Measurements from ENCODE around the gene EMCN. TPM values are rescaled to one million over a fixed set of nuclear protein-coding genes. Genes with fewer than 3 reads are reported as not detected.

The EMCN gene
- total and polyA plus RNA-seq, 2 experiments from 2014 or later = 0.22 to 1.0 TPM

DNA sequence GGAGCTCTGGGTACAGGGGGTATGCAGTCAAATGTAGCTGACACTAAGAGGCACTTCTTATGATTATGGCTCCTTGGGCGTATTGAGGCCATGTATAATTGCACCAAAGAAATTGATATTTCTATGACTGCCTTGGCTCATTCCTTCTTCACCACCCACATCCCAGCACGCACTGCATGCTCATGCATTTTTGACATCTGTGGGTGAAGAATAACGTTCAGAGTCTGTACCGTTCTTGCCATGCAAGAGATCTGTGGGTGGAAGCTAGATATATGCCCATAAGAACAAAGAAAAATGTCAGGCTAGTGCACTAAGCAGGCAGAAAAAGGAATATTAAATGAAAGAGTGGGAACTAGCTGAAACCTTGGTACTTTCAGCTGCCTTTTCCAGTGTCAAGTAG lies 93.4 kb downstream of the EMCN start:
- H3K4me2 ChIP-seq (ENCODE audit: unreplicated experiment) = no peak overlapping the region
- no peak overlapping the region for H2AFZ ChIP-seq
- in situ Hi-C loops (cut with MboI) = no loop called here
- H3K36me3 ChIP-seq (ENCODE audit: low read depth) = no peaks in the 10 kb centered on the region
- H3K79me2 ChIP-seq (ENCODE audit: insufficient read depth) = no peaks in the 10 kb centered on the region
- no peak overlapping the region for H3K27ac ChIP-seq
- no peaks in the 10 kb centered on the region for H4K20me1 ChIP-seq (ENCODE audit: insufficient read depth)
- DNase-seq = no peak
- H3K9ac ChIP-seq = no peak overlapping the region
- no peaks in the 10 kb centered on the region for H3K9me3 ChIP-seq (ENCODE audit: low read depth)
- WGBS, 2 experiments (ENCODE audit: low coverage in 1 of 2, low lambda C conversion rate in 2 of 2, missing lambda C conversion rate in 2 of 2) = 80 to 86% methylated on average over 4 of the region's 4 CpGs
- no peaks in the 10 kb centered on the region for H3K9me2 ChIP-seq (ENCODE audit: insufficient read depth)
- H3F3A ChIP-seq (ENCODE audit: insufficient read depth) = peaks cover 17% of the 10 kb centered on the region
- H3K27me3 ChIP-seq (replicated peaks; ENCODE audit: insufficient read depth) = no peaks in the 10 kb centered on the region
- H3K4me3 ChIP-seq = no peak overlapping the region
- TF ChIP-seq EZH2phosphoT487 (IDR thresholded peaks at IDR 0.05; ENCODE audit: insufficient read depth, low read depth) = no peak
- TF ChIP-seq EZH2 (IDR thresholded peaks at IDR 0.05; ENCODE audit: insufficient read depth, poor library complexity, severe bottlenecking) = no peak
- H3K4me1 ChIP-seq (ENCODE audit: insufficient read depth) = peaks cover 28% of the 10 kb centered on the region

GRCh38 chr4:100422894-100423293 lies 94.9 kb downstream of the EMCN start:
- Histone ChIP-seq H3K4me3 (no peak overlapping the region), H3K9me3 (ENCODE audit: low read depth) (no peaks in the 10 kb centered on the region), H3K4me2 (ENCODE audit: unreplicated experiment) (no peak overlapping the region), H3F3A (ENCODE audit: insufficient read depth) (peaks cover 17% of the 10 kb centered on the region), H3K27me3 (replicated peaks; ENCODE audit: insufficient read depth) (no peaks in the 10 kb centered on the region), H2AFZ (no peak overlapping the region), H4K20me1 (ENCODE audit: insufficient read depth) (no peaks in the 10 kb centered on the region), H3K9me2 (ENCODE audit: insufficient read depth) (no peaks in the 10 kb centered on the region), H3K4me1 (ENCODE audit: insufficient read depth) (peaks cover 22% of the 10 kb centered on the region), H3K79me2 (ENCODE audit: insufficient read depth) (no peaks in the 10 kb centered on the region), H3K36me3 (ENCODE audit: low read depth) (no peaks in the 10 kb centered on the region), H3K27ac (no peak overlapping the region), H3K9ac (no peak overlapping the region)
- in situ Hi-C loops (cut with MboI) = no loop called here
- DNase-seq = peak; percentile 23
- WGBS, 2 experiments (ENCODE audit: low coverage in 1 of 2, low lambda C conversion rate in 2 of 2, missing lambda C conversion rate in 2 of 2) = 54 to 61% methylated on average over 1 of the region's 1 CpG
- TF ChIP-seq EZH2 (IDR thresholded peaks at IDR 0.05; ENCODE audit: insufficient read depth, poor library complexity, severe bottlenecking) = no peak
- TF ChIP-seq EZH2phosphoT487 (IDR thresholded peaks at IDR 0.05; ENCODE audit: insufficient read depth, low read depth) = no peak

- in situ Hi-C loops (cut with MboI) = no loop called here
- peak; percentile 67 for DNase-seq
- peak overlapping the region; percentile 90 for H3K4me2 ChIP-seq (ENCODE audit: unreplicated experiment)
- no peaks in the 10 kb centered on the region for H3K79me2 ChIP-seq (ENCODE audit: insufficient read depth)
- no peaks in the 10 kb centered on the region for H4K20me1 ChIP-seq (ENCODE audit: insufficient read depth)
- H2AFZ ChIP-seq = peak overlapping the region; percentile 76
- no peaks in the 10 kb centered on the region for H3K27me3 ChIP-seq (replicated peaks; ENCODE audit: insufficient read depth)
- no peaks in the 10 kb centered on the region for H3K9me3 ChIP-seq (ENCODE audit: low read depth)
- peak overlapping the region; percentile 66 for H3K4me3 ChIP-seq
- H3F3A ChIP-seq (ENCODE audit: insufficient read depth) = peaks cover 12% of the 10 kb centered on the region
- no peaks in the 10 kb centered on the region for H3K9me2 ChIP-seq (ENCODE audit: insufficient read depth)
- peaks cover 23% of the 10 kb centered on the region for H3K4me1 ChIP-seq (ENCODE audit: insufficient read depth)
- 3% methylated on average over 3 of the region's 3 CpGs for WGBS, 2 experiments (ENCODE audit: low coverage in 1 of 2, low lambda C conversion rate in 2 of 2, missing lambda C conversion rate in 2 of 2)
- TF ChIP-seq EZH2 (IDR thresholded peaks at IDR 0.05; ENCODE audit: insufficient read depth, poor library complexity, severe bottlenecking) = no peak
- no peak for TF ChIP-seq EZH2phosphoT487 (IDR thresholded peaks at IDR 0.05; ENCODE audit: insufficient read depth, low read depth)
- H3K36me3 ChIP-seq (ENCODE audit: low read depth) = no peaks in the 10 kb centered on the region
- peak overlapping the region; percentile 56 for H3K9ac ChIP-seq
- H3K27ac ChIP-seq = peak overlapping the region; percentile 50
These were observed 96.4 kb downstream of the EMCN start for GRCh38 chr4:100421361-100421978.

DNA sequence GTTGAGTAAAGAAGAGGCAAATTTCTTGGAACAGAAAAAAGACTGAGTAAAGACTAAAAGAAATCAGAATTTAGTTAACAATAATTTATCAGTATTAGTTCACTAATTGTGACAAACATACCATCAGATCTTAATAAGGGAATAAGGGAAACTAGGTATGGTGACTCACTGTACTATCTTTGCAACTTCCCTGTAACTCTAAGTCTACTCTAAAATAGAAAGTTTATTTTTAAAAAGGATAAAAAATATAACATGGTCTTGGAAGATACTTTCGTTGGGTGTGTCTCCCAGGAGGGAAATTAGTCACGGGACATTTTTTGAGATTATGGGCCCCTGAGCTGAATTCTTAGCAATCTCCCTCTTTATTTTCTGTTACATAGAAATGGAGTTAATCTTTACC lies 97.3 kb downstream of the EMCN start:
- peaks cover 23% of the 10 kb centered on the region for H3K4me1 ChIP-seq (ENCODE audit: insufficient read depth)
- in situ Hi-C loops (cut with MboI) = no loop called here
- H3K4me2 ChIP-seq (ENCODE audit: unreplicated experiment) = peak overlapping the region; percentile 90

More for the DNA sequence above, 97.3 kb downstream of the EMCN start:
- Histone ChIP-seq H3K36me3 (ENCODE audit: low read depth) (no peaks in the 10 kb centered on the region), H3K27ac (peak overlapping the region; percentile 50), H3F3A (ENCODE audit: insufficient read depth) (peaks cover 12% of the 10 kb centered on the region), H4K20me1 (ENCODE audit: insufficient read depth) (no peaks in the 10 kb centered on the region), H3K27me3 (replicated peaks; ENCODE audit: insufficient read depth) (no peaks in the 10 kb centered on the region), H3K9me3 (ENCODE audit: low read depth) (no peaks in the 10 kb centered on the region), H3K4me3 (peak overlapping the region; percentile 66), H2AFZ (peak overlapping the region; percentile 76), H3K9ac (peak overlapping the region; percentile 56), H3K9me2 (ENCODE audit: insufficient read depth) (no peaks in the 10 kb centered on the region), H3K79me2 (ENCODE audit: insufficient read depth) (no peaks in the 10 kb centered on the region)
- DNase-seq = peak; percentile 49
- 13 to 19% methylated on average over 2 of the region's 2 CpGs for WGBS, 2 experiments (ENCODE audit: low coverage in 1 of 2, low lambda C conversion rate in 2 of 2, missing lambda C conversion rate in 2 of 2)
- TF ChIP-seq EZH2 (IDR thresholded peaks at IDR 0.05; ENCODE audit: insufficient read depth, poor library complexity, severe bottlenecking) (no peak), EZH2phosphoT487 (IDR thresholded peaks at IDR 0.05; ENCODE audit: insufficient read depth, low read depth) (no peak)

Measured in GM23248 (cell line).